Parathyroid adenoma (tissue), 2 donors: Measurements from ENCODE around the gene CTCFL.

Experiments
- H2AFZ ChIP-seq: fragments of 300-600 bp; sonication (generic); one replicate; pipeline ENCODE4 v1.7.0; 2017; ENCODE audit warnings: antibody characterized with exemption, mild to moderate bottlenecking
- H3K27ac ChIP-seq: fragments of 300-600 bp; sonication (generic); one replicate; pipeline ENCODE4 v1.7.0; 2017
- H3K27me3 ChIP-seq: fragments of 300-600 bp; sonication (generic); one replicate; pipeline ENCODE4 v1.7.0; 2017; ENCODE audit warnings: low read length; ENCODE audit not compliant: control insufficient read depth, insufficient read depth
- H3K36me3 ChIP-seq: fragments of 300-600 bp; sonication (generic); one replicate; pipeline ENCODE4 v1.7.0; 2017; ENCODE audit warnings: low read length; ENCODE audit not compliant: control insufficient read depth, insufficient read depth
- H3K4me1 ChIP-seq: fragments of 300-600 bp; sonication (generic); one replicate; pipeline ENCODE4 v1.7.0; 2017; ENCODE audit warnings: control low read depth
- H3K4me2 ChIP-seq: fragments of 300-600 bp; sonication (generic); one replicate; pipeline ENCODE4 v1.7.0; 2017; ENCODE audit warnings: low read length
- H3K4me3 ChIP-seq: fragments of 300-600 bp; sonication (generic); one replicate; pipeline ENCODE4 v1.7.0; 2017; ENCODE audit warnings: low read depth, low read length
- H3K79me2 ChIP-seq: fragments of 300-600 bp; sonication (generic); one replicate; pipeline ENCODE4 v1.7.0; 2017; ENCODE audit warnings: control low read depth
- H3K9ac ChIP-seq: fragments of 300-600 bp; sonication (generic); one replicate; pipeline ENCODE4 v1.7.0; 2017; ENCODE audit warnings: mild to moderate bottlenecking
- H3K9me3 ChIP-seq: fragments of 300-600 bp; sonication (generic); one replicate; pipeline ENCODE4 v1.7.0; 2017; ENCODE audit warnings: low read length; ENCODE audit not compliant: control insufficient read depth
- TF ChIP-seq, protein P1 (sequence below): fragments of 300-600 bp; sonication (generic); IDR thresholded peaks from one replicate; pipeline ENCODE4 v1.7.0; 2017; ENCODE audit warnings: antibody characterized with exemption, mild to moderate bottlenecking
- donor health status: primary hyperparathyroidism.

The CTCFL gene

DNA sequence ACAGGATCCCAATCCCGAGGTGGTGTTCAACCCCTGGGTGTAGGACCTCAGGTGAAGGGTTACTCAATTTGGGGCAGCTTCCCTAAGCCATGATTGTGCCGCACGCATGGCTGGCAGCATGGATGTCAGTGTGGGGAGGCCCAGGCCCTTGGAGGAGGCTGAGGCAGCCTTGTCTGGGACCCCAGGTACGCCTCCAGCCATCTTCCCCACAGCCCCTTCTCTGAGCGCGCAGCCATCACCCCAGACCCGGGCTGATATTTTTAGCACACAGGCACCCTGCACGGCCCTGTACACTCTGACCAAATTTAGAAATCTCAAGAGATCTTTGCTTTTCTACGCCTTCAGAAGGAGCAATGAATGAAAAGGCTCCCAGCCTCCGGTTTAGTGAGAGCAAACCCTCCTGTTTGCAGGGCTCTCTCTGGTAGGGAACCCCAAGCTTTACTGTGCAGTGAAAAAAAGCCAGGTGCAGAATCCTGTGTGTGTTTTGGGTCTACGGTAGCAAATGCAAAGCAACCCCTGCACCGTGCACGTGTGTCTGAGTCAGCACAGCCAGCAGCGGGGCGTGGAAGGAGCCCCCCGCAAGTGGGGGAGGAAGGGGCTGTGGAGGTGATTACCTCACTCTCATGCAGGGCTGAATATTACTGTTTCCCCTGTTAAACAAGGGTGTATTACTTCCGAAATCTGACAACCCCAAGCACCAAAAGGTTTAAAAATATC lies 44.3 kb downstream of the CTCFL start:
- no peaks in the 10 kb centered on the region for H3K79me2 ChIP-seq
- TF ChIP-seq, protein P1, sequence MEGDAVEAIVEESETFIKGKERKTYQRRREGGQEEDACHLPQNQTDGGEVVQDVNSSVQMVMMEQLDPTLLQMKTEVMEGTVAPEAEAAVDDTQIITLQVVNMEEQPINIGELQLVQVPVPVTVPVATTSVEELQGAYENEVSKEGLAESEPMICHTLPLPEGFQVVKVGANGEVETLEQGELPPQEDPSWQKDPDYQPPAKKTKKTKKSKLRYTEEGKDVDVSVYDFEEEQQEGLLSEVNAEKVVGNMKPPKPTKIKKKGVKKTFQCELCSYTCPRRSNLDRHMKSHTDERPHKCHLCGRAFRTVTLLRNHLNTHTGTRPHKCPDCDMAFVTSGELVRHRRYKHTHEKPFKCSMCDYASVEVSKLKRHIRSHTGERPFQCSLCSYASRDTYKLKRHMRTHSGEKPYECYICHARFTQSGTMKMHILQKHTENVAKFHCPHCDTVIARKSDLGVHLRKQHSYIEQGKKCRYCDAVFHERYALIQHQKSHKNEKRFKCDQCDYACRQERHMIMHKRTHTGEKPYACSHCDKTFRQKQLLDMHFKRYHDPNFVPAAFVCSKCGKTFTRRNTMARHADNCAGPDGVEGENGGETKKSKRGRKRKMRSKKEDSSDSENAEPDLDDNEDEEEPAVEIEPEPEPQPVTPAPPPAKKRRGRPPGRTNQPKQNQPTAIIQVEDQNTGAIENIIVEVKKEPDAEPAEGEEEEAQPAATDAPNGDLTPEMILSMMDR = no peak
- no peak overlapping the region for H3K9ac ChIP-seq
- H3K36me3 ChIP-seq = no peaks in the 10 kb centered on the region
- no peak overlapping the region for H3K4me3 ChIP-seq
- no peaks in the 10 kb centered on the region for H3K27me3 ChIP-seq
- no peaks in the 10 kb centered on the region for H3K9me3 ChIP-seq
- no peak overlapping the region for H3K27ac ChIP-seq
- H2AFZ ChIP-seq = no peak overlapping the region
- H3K4me1 ChIP-seq = no peaks in the 10 kb centered on the region
- H3K4me2 ChIP-seq = no peak overlapping the region

DNA sequence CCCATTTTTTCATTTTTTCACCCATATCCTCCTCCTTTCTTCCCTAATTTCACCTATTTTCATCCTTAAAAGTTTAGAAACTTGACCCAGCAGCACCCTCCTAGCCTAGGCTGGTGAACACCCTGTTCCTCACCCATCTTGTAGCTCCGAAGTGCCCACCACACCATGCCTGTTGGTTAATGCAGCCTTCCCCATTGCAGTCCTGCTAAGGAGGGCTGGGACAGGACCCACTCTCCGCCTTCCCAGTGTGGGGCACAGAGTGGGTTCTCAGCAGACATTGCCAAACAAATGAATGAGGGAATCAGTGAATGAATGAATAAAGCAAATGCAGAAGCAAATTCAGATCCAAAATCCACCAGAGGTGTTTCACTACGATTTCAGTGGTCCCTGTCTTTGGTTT lies 45.7 kb downstream of the CTCFL start:
- Histone ChIP-seq H3K4me3 (no peak overlapping the region), H3K4me2 (no peak overlapping the region), H3K4me1 (no peaks in the 10 kb centered on the region), H3K27ac (no peak overlapping the region), H3K36me3 (no peaks in the 10 kb centered on the region), H3K79me2 (no peaks in the 10 kb centered on the region), H3K9ac (no peak overlapping the region), H3K9me3 (no peaks in the 10 kb centered on the region), H3K27me3 (no peaks in the 10 kb centered on the region), H2AFZ (no peak overlapping the region)
- TF ChIP-seq, protein P1 = no peak

DNA sequence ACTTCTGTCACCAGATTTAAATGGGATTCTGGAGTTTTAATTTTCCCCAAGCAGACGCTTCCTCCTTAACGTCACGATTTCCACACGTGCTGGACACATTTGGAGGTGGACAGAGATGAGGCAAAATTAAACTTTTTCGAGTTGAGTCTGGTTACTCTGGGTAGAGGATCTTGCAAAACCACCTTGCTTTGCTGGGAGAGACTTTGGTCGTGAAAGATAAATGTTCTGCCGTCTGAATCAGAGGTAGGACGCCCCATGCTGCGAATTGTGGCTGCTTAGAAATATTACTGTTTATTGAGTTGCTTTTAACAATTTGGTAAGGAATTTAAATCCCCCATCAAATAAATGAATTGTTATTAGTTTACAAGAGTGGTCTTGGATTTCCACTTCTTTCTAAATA lies 46.8 kb downstream of the CTCFL start:
- H3K4me3 ChIP-seq = no peak overlapping the region
- H3K4me2 ChIP-seq = no peak overlapping the region
- H3K36me3 ChIP-seq = no peaks in the 10 kb centered on the region
- H3K27me3 ChIP-seq = no peaks in the 10 kb centered on the region
- no peaks in the 10 kb centered on the region for H3K79me2 ChIP-seq
- no peaks in the 10 kb centered on the region for H3K4me1 ChIP-seq
- H3K27ac ChIP-seq = no peak overlapping the region
- no peak overlapping the region for H3K9ac ChIP-seq
- TF ChIP-seq, protein P1 = no peak
- H3K9me3 ChIP-seq = no peaks in the 10 kb centered on the region
- no peak overlapping the region for H2AFZ ChIP-seq

DNA sequence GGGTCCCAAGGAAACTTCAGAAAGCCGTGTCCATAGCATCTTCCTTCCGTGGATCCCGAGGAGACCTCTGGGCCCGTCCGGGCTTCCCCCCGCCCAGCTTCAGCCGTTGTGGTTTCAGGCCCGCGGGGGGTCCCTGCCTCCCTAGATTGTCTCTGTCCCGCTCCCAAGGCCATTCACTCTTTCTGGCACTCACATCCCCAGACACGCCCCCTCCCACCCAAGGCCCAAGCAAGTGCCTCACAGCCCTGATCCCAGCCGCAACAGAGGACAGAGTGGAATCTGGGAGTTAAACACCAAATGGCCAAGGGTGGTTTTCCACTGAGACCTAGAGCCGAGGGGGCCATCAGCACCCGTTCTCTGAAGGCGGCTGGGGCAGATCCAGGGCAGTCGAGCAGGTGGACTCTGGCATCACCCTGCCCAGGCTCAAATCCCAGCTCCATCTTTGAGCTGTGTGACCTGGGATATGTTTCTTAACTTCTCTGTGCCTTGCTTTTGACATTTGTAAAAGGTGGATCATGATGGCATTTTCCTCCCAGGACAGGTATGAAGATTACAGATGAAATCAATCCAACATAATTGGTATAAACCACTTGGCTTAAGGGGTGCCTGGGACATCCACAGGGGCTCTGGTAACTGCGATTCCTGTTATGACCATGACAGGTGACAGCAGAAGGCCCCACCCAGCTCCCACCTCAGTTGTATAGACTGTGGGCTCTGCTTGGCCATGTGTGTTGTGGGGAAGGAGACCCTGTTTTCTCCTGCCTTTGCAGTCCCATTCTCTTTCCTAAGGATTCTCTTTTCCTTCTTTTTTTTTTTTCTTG lies 48.1 kb downstream of the CTCFL start:
- TF ChIP-seq, protein P1 = no peak
- Histone ChIP-seq H3K27ac (no peak overlapping the region), H3K4me2 (no peak overlapping the region), H3K4me3 (no peak overlapping the region), H3K36me3 (no peaks in the 10 kb centered on the region), H3K9me3 (no peaks in the 10 kb centered on the region), H3K4me1 (no peaks in the 10 kb centered on the region), H2AFZ (no peak overlapping the region), H3K9ac (no peak overlapping the region), H3K79me2 (no peaks in the 10 kb centered on the region), H3K27me3 (no peaks in the 10 kb centered on the region)
